Transverse colon (tissue), 4 donors: ENCODE results near the gene LGALS9. TPM values are rescaled to one million over a fixed set of nuclear protein-coding genes. Genes with fewer than 3 reads are reported as not detected.

Experiments
- DNase-seq: peaks from one replicate; pipeline ENCODE4 v3.0.0-alpha.2; 2019
- H3K27ac ChIP-seq, 4 donors: fragments of 200-600 bp; sonication (generic); 2 replicates each; pipeline ENCODE4 v1.5.1; 2016 to 2018; ENCODE audit warnings: inconsistent platforms in 4 of 4
- H3K27me3 ChIP-seq: fragments of 200-600 bp; sonication (generic); 2 replicates; pipeline ENCODE4 v1.5.1; 2017; ENCODE audit warnings: inconsistent platforms
- H3K36me3 ChIP-seq, 4 donors: fragments of 200-600 bp; sonication (generic); 2 replicates each; pipeline ENCODE4 v1.5.1; 2017 to 2019; ENCODE audit warnings: inconsistent platforms in 4 of 4
- H3K4me1 ChIP-seq, 4 donors: fragments of 200-600 bp; sonication (generic); 2 replicates each; pipeline ENCODE4 v1.5.1; 2017 to 2020; ENCODE audit warnings: inconsistent platforms in 4 of 4
- H3K4me3 ChIP-seq, 4 donors: fragments of 200-600 bp; sonication (generic); 1 replicate in 1 of 4; 2 replicates in 3 of 4; pipeline versions ENCODE4 v1.5.1 to v1.6.1; 2017 to 2019; ENCODE audit warnings: inconsistent platforms in 4 of 4
- H3K9me3 ChIP-seq, 2 donors: fragments of 200-600 bp; sonication (generic); 2 replicates each; pipeline ENCODE4 v1.5.1; 2017 to 2019; ENCODE audit warnings: inconsistent platforms in 2 of 2
- CTCF ChIP-seq, 5 experiments: fragments of 200-600 bp in 3 of 5; fragments of 450-650 bp in 2 of 5; sonication (generic) in 3 of 5; IDR thresholded peaks; 1 replicate in 2 of 5; 2 replicates in 3 of 5; pipeline ENCODE4 v1.5.1; 2016 to 2017; ENCODE audit warnings: antibody characterized with exemption in 5 of 5, inconsistent platforms in 3 of 5, mild to moderate bottlenecking in 2 of 5, moderate library complexity in 1 of 5
- EP300 ChIP-seq: sonication (generic); formaldehyde crosslinking; IDR thresholded peaks from one replicate; pipeline ENCODE4 v1.6.1; 2017; ENCODE audit warnings: antibody characterized with exemption, low read depth
- POLR2A ChIP-seq: fragments of 450-650 bp; IDR thresholded peaks from one replicate; pipeline ENCODE4 v1.6.1; 2016; ENCODE audit warnings: antibody characterized with exemption, mild to moderate bottlenecking, moderate library complexity
- POLR2AphosphoS5 ChIP-seq, 3 donors: sonication (generic); formaldehyde crosslinking; IDR thresholded peaks; one replicate each; pipeline ENCODE4 v1.6.1; 2016; ENCODE audit warnings: antibody characterized with exemption in 3 of 3
- WGBS, 2 donors: methylation state at CpG; one replicate each; pipeline ENCODE4 v1.1.5; 2018; ENCODE audit warnings: low coverage in 1 of 2; 5-methylcytosine and 5-hydroxymethylcytosine counted together
- in situ Hi-C, 4 donors: fragments of 200-750 bp; cut with MboI; loops; one replicate each; pipeline versions ENCODE4 v1.15.0 to v1.15.1; 2017; ENCODE audit warnings: low sequenced_read_pairs in 3 of 4, low pct_ligation_motif_present in 1 of 4, low pct_unique_long_range_greater_than_20kb in 1 of 4
- intact Hi-C: fragments of 100-400 bp; cut with DNase I; formaldehyde crosslinking; loops from one replicate; pipeline ENCODE4 v1.15.1; 2023; ENCODE audit warnings: low total_unique reads
- total RNA-seq, 4 donors: library from RNA; depleted of rRNA; stranded (reverse); fragments of >200 nt; gene quantifications; one replicate each; pipeline ENCODE4 v1.1.0, GENCODE V29; 2016

The LGALS9 gene
- total RNA-seq, 4 donors from 2014 or later = 245 to 463 (median 368) TPM

DNA sequence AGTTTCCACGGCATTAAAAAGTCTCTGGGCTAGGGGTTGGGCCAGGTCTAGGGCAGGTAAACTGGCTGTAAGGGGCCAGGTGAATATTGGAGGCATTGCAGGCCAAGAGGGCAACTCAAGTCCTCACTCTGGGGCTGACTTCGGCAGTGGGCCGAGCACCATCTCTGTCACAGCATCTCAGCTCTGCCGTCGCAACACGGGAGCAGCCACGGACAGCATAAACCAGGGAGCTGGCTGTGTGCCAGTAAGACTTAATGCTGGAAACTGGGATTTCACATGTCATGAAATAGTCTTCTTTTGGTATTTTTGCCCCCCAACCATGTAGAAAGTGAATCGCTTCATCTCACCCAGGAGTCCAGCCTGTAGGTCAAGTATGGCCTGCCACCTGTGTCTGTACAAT lies 12.6 kb upstream of the LGALS9 start:
- Histone ChIP-seq H3K4me3 (no peak overlapping the region), H3K9me3 (no peaks in the 10 kb centered on the region), H3K27ac (no peak overlapping the region), H3K4me1 (peaks cover 0 to 34% (median 9%) of the 10 kb centered on the region in 4 donors), H3K36me3 (peaks cover 0 to 6% (median 0%) of the 10 kb centered on the region in 4 donors), H3K27me3 (no peaks in the 10 kb centered on the region)
- TF ChIP-seq EP300 (no peak), POLR2AphosphoS5 (IDR thresholded peaks at IDR 0.05) (no peak), CTCF (IDR thresholded peaks at IDR 0.05) (no peak), POLR2A (no peak)
- in situ Hi-C loops (loop anchor here in 1 of 4 donors (25.0 kb wide), 2 partner anchors 269 to 381 kb away; partner anchors contain the start of gene LYRM9), intact Hi-C loops (no loop called here)
- DNase-seq = no peak
- 87 to 100% methylated on average over 1 to 8 of the region's 8 CpGs for WGBS, 2 donors

DNA sequence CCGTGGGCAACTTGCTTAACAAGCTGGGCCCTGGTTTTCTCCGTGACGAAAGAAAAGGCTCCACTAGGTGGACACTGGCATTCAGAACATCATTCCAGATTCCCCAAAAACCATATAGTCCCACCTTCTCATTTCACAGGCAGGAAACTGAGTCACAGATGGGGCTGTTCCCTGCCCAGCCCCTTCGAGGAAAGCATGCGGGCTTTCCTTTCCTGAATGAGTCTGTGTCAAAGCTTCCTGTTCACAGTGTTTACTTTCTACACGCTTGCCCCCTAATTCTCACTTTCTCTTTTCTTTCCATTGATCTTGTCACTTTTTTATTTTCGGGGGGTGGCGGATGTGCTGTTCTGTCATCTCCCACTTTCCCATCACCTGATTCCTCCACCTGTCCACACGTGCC lies 10.3 kb upstream of the LGALS9 start:
- Histone ChIP-seq H3K4me1 (peaks cover 0 to 18% (median 10%) of the 10 kb centered on the region in 4 donors), H3K9me3 (no peaks in the 10 kb centered on the region), H3K36me3 (peaks cover 0 to 6% (median 0%) of the 10 kb centered on the region in 4 donors), H3K4me3 (no peak overlapping the region), H3K27ac (no peak overlapping the region), H3K27me3 (no peaks in the 10 kb centered on the region)
- in situ Hi-C loops = loop anchor here in 1 of 4 donors (25.0 kb wide), 2 partner anchors 267 to 383 kb away; partner anchors contain the start of gene LYRM9
- intact Hi-C loops = no loop called here
- no peak for TF ChIP-seq CTCF (IDR thresholded peaks at IDR 0.05)
- no peak for TF ChIP-seq EP300
- no peak for TF ChIP-seq POLR2A
- no peak for TF ChIP-seq POLR2AphosphoS5 (IDR thresholded peaks at IDR 0.05)
- no peak for DNase-seq
- WGBS, 2 donors = 77 to 85% methylated on average over 6 to 9 of the region's 9 CpGs

DNA sequence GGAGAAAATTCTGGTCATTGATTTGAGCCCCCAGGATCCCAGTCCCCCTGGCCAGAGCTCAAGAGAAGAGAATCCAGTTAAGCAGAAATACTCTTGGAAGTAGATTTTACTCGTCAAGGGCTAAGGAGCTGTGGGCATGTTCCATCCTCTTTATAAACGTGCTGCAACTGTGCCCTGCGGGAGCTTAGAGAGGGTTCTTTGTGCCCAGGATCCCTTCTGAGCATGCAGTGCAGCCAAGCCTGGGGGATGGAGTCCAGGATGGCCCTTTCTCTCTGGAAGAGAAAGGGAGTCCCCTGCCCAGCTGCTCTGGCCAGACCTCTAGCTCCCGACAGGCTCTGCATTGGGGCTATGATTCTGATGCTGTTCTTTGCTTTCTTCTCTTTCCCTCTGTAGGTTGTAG lies 9.5 kb upstream of the LGALS9 start:
- no peak for DNase-seq
- peaks cover 0 to 16% (median 10%) of the 10 kb centered on the region in 4 donors for H3K4me1 ChIP-seq
- H3K9me3 ChIP-seq = no peaks in the 10 kb centered on the region
- TF ChIP-seq POLR2A (no peak), CTCF (IDR thresholded peaks at IDR 0.05) (no peak), POLR2AphosphoS5 (IDR thresholded peaks at IDR 0.05) (no peak)
- no peak overlapping the region for H3K27ac ChIP-seq
- 89% methylated on average over 4 of the region's 4 CpGs; no CpG with 5 or more reads in 1 of the 2 donors for WGBS, 2 donors
- in situ Hi-C loops (loop anchor here in 1 of 4 donors (25.0 kb wide), 2 partner anchors 266 to 384 kb away; partner anchors contain the start of gene LYRM9), intact Hi-C loops (no loop called here)
- no peak overlapping the region for H3K4me3 ChIP-seq
- no peaks in the 10 kb centered on the region for H3K27me3 ChIP-seq
- H3K36me3 ChIP-seq = peaks cover 0 to 6% (median 0%) of the 10 kb centered on the region in 4 donors

DNA sequence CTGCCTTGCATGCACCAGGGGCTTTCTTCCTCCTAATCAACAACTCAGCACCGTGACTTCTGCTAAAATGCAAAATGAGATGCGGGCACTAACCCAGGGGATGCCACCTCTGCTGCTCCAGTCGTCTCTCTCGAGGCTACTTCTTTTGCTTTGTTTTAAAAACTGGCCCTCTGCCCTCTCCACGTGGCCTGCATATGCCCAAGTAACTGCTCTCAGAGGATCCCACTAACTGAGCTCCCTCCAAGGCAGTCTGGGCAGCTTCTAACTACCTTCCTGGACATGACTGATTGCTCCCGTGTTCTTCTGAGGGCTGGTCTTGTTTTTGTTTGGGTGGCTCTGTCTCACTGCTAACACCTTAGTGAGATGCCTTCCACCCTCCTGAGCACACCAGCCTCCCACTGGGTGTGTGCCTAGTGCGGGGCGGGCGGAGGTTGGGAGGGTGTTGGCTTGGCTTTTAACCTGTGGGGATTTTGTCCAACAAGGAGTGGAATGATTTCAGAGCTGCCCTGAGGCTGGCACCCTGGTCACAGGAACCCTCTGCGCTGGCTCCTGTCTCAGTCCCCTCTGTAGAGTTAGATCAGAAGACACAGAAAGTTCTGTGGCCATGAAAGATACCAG lies 8.9 kb upstream of the LGALS9 start:
- peaks cover 0 to 16% (median 10%) of the 10 kb centered on the region in 4 donors for H3K4me1 ChIP-seq
- H3K36me3 ChIP-seq = peaks cover 0 to 6% (median 0%) of the 10 kb centered on the region in 4 donors
- no peak overlapping the region for H3K4me3 ChIP-seq
- TF ChIP-seq POLR2AphosphoS5 (IDR thresholded peaks at IDR 0.05) (no peak), POLR2A (no peak)
- in situ Hi-C loops (loop anchor here in 1 of 4 donors (25.0 kb wide), 2 partner anchors 265 to 385 kb away; partner anchors contain the start of gene LYRM9), intact Hi-C loops (no loop called here)
- no peaks in the 10 kb centered on the region for H3K9me3 ChIP-seq
- H3K27ac ChIP-seq = no peak overlapping the region
- 66% methylated on average over 10 of the region's 10 CpGs; no CpG with 5 or more reads in 1 of the 2 donors for whole genome bisulfite sequencing, 2 donors
- no peaks in the 10 kb centered on the region for H3K27me3 ChIP-seq
- no peak for DNase-seq
